Liver (tissue), 9 donors: ENCODE measurements around the gene ZNF550. TPM values are rescaled to one million over a fixed set of nuclear protein-coding genes. Genes with fewer than 3 reads are reported as not detected.

ENCODE experiments used
- DNase-seq: peaks from one replicate; pipeline ENCODE4 v3.0.0-alpha.2; 2017; ENCODE audit warnings: low spot score
- H3K27ac ChIP-seq, 2 donors: one replicate each; pipeline ENCODE4 v1.7.0; 2013; ENCODE audit warnings: inconsistent platforms in 2 of 2, low read length in 2 of 2, control low read depth in 1 of 2, low read depth in 1 of 2, mild to moderate bottlenecking in 1 of 2
- H3K27me3 ChIP-seq, 4 donors: one replicate each; pipeline versions ENCODE4 v1.6.1 to v1.7.0; 2013; ENCODE audit warnings: low read length in 3 of 4, inconsistent platforms in 1 of 4, mild to moderate bottlenecking in 1 of 4, moderate library complexity in 1 of 4; ENCODE audit not compliant: control insufficient read depth in 4 of 4, insufficient read depth in 4 of 4
- H3K36me3 ChIP-seq, 4 donors: one replicate each; pipeline versions ENCODE4 v1.6.1 to v1.7.0; 2013; ENCODE audit warnings: low read length in 3 of 4, mild to moderate bottlenecking in 3 of 4, low read depth in 1 of 4, moderate library complexity in 1 of 4; ENCODE audit not compliant: control insufficient read depth in 4 of 4, insufficient read depth in 3 of 4
- H3K4me1 ChIP-seq, 4 donors: one replicate each; pipeline versions ENCODE4 v1.6.1 to v1.7.0; 2013; ENCODE audit warnings: low read length in 3 of 4, mild to moderate bottlenecking in 3 of 4, moderate library complexity in 1 of 4; ENCODE audit not compliant: control insufficient read depth in 4 of 4, insufficient read depth in 4 of 4
- H3K4me3 ChIP-seq, 3 donors: one replicate each; pipeline versions ENCODE4 v1.6.1 to v1.7.0; 2013; ENCODE audit warnings: low read length in 3 of 3, control low read depth in 1 of 3, low read depth in 1 of 3, mild to moderate bottlenecking in 1 of 3
- H3K9ac ChIP-seq, 2 donors: one replicate each; pipeline ENCODE4 v1.7.0; 2013; ENCODE audit warnings: low read length in 2 of 2, mild to moderate bottlenecking in 2 of 2, moderate library complexity in 2 of 2, control low read depth in 1 of 2, low read depth in 1 of 2
- H3K9me3 ChIP-seq, 4 donors: one replicate each; pipeline versions ENCODE4 v1.6.1 to v1.7.0; 2013; ENCODE audit warnings: low read length in 3 of 4; ENCODE audit not compliant: control insufficient read depth in 4 of 4
- EGR1 ChIP-seq, 2 donors: IDR thresholded peaks; 2 replicates each; pipeline ENCODE4 v1.6.1; 2016 to 2018; ENCODE audit warnings: antibody characterized with exemption in 2 of 2, low read depth in 2 of 2
- FOXA1 ChIP-seq: IDR thresholded peaks from 2 replicates; pipeline ENCODE4 v1.6.1; 2016; ENCODE audit warnings: antibody characterized with exemption
- FOXA2 ChIP-seq: IDR thresholded peaks from 2 replicates; pipeline ENCODE4 v1.6.1; 2016; ENCODE audit warnings: antibody characterized with exemption
- GABPA ChIP-seq, 2 donors: IDR thresholded peaks in 1 of 2; conservative IDR thresholded peaks in 1 of 2; 2 replicates each; pipeline ENCODE4 v1.6.1; 2016; ENCODE audit warnings: antibody characterized with exemption in 2 of 2, mild to moderate bottlenecking in 1 of 2, moderate library complexity in 1 of 2
- HNF4A ChIP-seq, 2 donors: conservative IDR thresholded peaks; 2 replicates each; pipeline ENCODE4 v1.6.1; 2016; ENCODE audit warnings: antibody characterized with exemption in 2 of 2, mild to moderate bottlenecking in 2 of 2
- HNF4G ChIP-seq: IDR thresholded peaks from 2 replicates; pipeline ENCODE4 v1.6.1; 2016; ENCODE audit warnings: antibody characterized with exemption
- JUND ChIP-seq, 2 donors: IDR thresholded peaks; 2 replicates each; pipeline ENCODE4 v1.6.1; 2016; ENCODE audit warnings: antibody characterized with exemption in 2 of 2
- NR2F2 ChIP-seq: IDR thresholded peaks from 2 replicates; pipeline ENCODE4 v1.6.1; 2016; ENCODE audit warnings: antibody characterized with exemption
- RAD21 ChIP-seq, 2 donors: IDR thresholded peaks; 2 replicates each; pipeline ENCODE4 v1.6.1; 2016; ENCODE audit warnings: antibody characterized with exemption in 2 of 2, mild to moderate bottlenecking in 2 of 2
- REST ChIP-seq: IDR thresholded peaks from 2 replicates; pipeline ENCODE4 v1.6.1; 2016; ENCODE audit warnings: antibody characterized with exemption, mild to moderate bottlenecking
- RXRA ChIP-seq, 2 donors: IDR thresholded peaks; 2 replicates each; pipeline ENCODE4 v1.6.1; 2017 to 2018; ENCODE audit warnings: antibody characterized with exemption in 2 of 2, mild to moderate bottlenecking in 1 of 2
- SP1 ChIP-seq: IDR thresholded peaks from 2 replicates; pipeline ENCODE4 v1.6.1; 2018; ENCODE audit warnings: antibody characterized with exemption, mild to moderate bottlenecking
- TAF1 ChIP-seq: conservative IDR thresholded peaks from 2 replicates; pipeline ENCODE4 v1.6.1; 2016; ENCODE audit warnings: antibody characterized with exemption, mild to moderate bottlenecking
- YY1 ChIP-seq: IDR thresholded peaks from 2 replicates; pipeline ENCODE4 v1.6.1; 2016; ENCODE audit warnings: antibody characterized with exemption, mild to moderate bottlenecking
- WGBS: extraction: QIAGEN DNeasy Blood & Tissue Kit; methylation state at CpG from one replicate; pipeline ENCODE4 v1.1.7; 2013; 5-methylcytosine and 5-hydroxymethylcytosine counted together
- polyA plus RNA-seq, 2 donors: library from polyadenylated mRNA; stranded (reverse) in 1 of 2; unstranded in 1 of 2; fragments of 200-250 nt in 1 of 2; fragments of >200 nt in 1 of 2; fragmentation: Nextera tagmentation in 1 of 2; extraction: Ambion mirVana in 1 of 2; gene quantifications; one replicate each; pipeline versions ENCODE4 v1.2.1 to v1.2.3, GENCODE V29; 2013 to 2015
- total RNA-seq, 2 donors: library from RNA; depleted of rRNA; stranded (reverse); fragments of >200 nt; gene quantifications; one replicate each; pipeline ENCODE4 v1.2.3, GENCODE V29; 2014
- TF ChIP-seq, protein P1 (sequence below): fragments of 150-350 bp; IDR thresholded peaks from 2 replicates; pipeline ENCODE4 v1.5.1; 2017; ENCODE audit warnings: improper control_type of control experiment, low read depth, low read length; ENCODE audit not compliant: missing input control
- TF ChIP-seq, protein P2 (sequence below): IDR thresholded peaks from 2 replicates; pipeline ENCODE4 v1.6.1; 2016; ENCODE audit warnings: antibody characterized with exemption
- TF ChIP-seq, protein P3 (sequence below): IDR thresholded peaks from 2 replicates; pipeline ENCODE4 v1.6.1; 2016; ENCODE audit warnings: antibody characterized with exemption
- donor health status: healthy.
- donor health status: healthy.
- donor health status: healthy.
- donor health status: healthy.
- donor health status: healthy.

The ZNF550 gene
- total and polyA plus RNA-seq, 4 donors, result 0.96 to 4.8 (median 3.7) TPM

- peaks cover 0 to 3% (median 3%) of the 10 kb centered on the region in 4 donors for H3K4me1 ChIP-seq
- WGBS, result 6% methylated on average over 76 of the region's 76 CpGs
- peak within 1 kb of the TSS; percentile 51 to 68 (median 51) for H3K4me3 ChIP-seq
- H3K27me3 ChIP-seq, result peaks cover 0 to 4% (median 0%) of the 10 kb centered on the region in 4 donors
- H3K9ac ChIP-seq, result peak within 1 kb of the TSS in 1 of 2 donors; percentile 18
- H3K27ac ChIP-seq, result no peak within 1 kb of the TSS
- DNase-seq, result peak; percentile 86
- H3K9me3 ChIP-seq, result peaks cover 20 to 51% (median 39%) of the 10 kb centered on the region in 4 donors
- peaks cover 0 to 5% (median under 1%) of the 10 kb centered on the region in 4 donors for H3K36me3 ChIP-seq
- peak; percentile 45 for TF ChIP-seq YY1
- peak in 1 of 2 donors; percentile 8 for TF ChIP-seq RAD21 (IDR thresholded peaks at IDR 0.05)
- peak; percentile 83 to 94 for TF ChIP-seq GABPA (IDR thresholded peaks at IDR 0.05 in 1 of 2, conservative IDR thresholded peaks at IDR 0.05 in 1 of 2)
- no peak for TF ChIP-seq TAF1
- TF ChIP-seq, protein P1, sequence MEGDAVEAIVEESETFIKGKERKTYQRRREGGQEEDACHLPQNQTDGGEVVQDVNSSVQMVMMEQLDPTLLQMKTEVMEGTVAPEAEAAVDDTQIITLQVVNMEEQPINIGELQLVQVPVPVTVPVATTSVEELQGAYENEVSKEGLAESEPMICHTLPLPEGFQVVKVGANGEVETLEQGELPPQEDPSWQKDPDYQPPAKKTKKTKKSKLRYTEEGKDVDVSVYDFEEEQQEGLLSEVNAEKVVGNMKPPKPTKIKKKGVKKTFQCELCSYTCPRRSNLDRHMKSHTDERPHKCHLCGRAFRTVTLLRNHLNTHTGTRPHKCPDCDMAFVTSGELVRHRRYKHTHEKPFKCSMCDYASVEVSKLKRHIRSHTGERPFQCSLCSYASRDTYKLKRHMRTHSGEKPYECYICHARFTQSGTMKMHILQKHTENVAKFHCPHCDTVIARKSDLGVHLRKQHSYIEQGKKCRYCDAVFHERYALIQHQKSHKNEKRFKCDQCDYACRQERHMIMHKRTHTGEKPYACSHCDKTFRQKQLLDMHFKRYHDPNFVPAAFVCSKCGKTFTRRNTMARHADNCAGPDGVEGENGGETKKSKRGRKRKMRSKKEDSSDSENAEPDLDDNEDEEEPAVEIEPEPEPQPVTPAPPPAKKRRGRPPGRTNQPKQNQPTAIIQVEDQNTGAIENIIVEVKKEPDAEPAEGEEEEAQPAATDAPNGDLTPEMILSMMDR, result no peak
- no peak for TF ChIP-seq HNF4G
- TF ChIP-seq REST, result no peak
- TF ChIP-seq NR2F2, result peak; percentile 46
- TF ChIP-seq, protein P2, sequence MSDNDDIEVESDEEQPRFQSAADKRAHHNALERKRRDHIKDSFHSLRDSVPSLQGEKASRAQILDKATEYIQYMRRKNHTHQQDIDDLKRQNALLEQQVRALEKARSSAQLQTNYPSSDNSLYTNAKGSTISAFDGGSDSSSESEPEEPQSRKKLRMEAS, result peak; percentile 67
- TF ChIP-seq, protein P3, sequence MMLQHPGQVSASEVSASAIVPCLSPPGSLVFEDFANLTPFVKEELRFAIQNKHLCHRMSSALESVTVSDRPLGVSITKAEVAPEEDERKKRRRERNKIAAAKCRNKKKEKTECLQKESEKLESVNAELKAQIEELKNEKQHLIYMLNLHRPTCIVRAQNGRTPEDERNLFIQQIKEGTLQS, result no peak
- TF ChIP-seq FOXA1, result no peak
- no peak for TF ChIP-seq JUND (IDR thresholded peaks at IDR 0.05)
- TF ChIP-seq RXRA (IDR thresholded peaks at IDR 0.05), result no peak
- TF ChIP-seq HNF4A (conservative IDR thresholded peaks at IDR 0.05), result no peak
Measured at GRCh38 chr19:57583521-57584416, 24.1 kb upstream of the ZNF550 start, which contains the start of gene ZIK1. TSS of gene ZIK1 (plus strand) at chr19:57584145. CDS start at chr19:57584357, 212 bp downstream.

- Histone ChIP-seq H3K36me3 (no peaks in the 10 kb centered on the region), H3K9me3 (peaks cover 17 to 46% (median 33%) of the 10 kb centered on the region in 4 donors), H3K4me3 (peak overlapping the region in 2 of 3 donors; percentile 51 to 68), H3K27me3 (peaks cover 0 to 4% (median 0%) of the 10 kb centered on the region in 4 donors), H3K27ac (no peak overlapping the region), H3K9ac (no peak overlapping the region), H3K4me1 (peaks cover 2 to 6% (median 5%) of the 10 kb centered on the region in 4 donors)
- DNase-seq, result no peak
- WGBS, result 42% methylated on average over 21 of the region's 21 CpGs
- TF ChIP-seq, protein P1, result no peak
- TF ChIP-seq REST, result no peak
- TF ChIP-seq JUND (IDR thresholded peaks at IDR 0.05), result no peak
- TF ChIP-seq SP1, result no peak
- TF ChIP-seq HNF4G, result no peak
- TF ChIP-seq TAF1, result no peak
- no peak for TF ChIP-seq YY1
- no peak for TF ChIP-seq HNF4A (conservative IDR thresholded peaks at IDR 0.05)
- TF ChIP-seq GABPA (IDR thresholded peaks at IDR 0.05 in 1 of 2, conservative IDR thresholded peaks at IDR 0.05 in 1 of 2), result no peak
- TF ChIP-seq FOXA1, result no peak
- no peak for TF ChIP-seq FOXA2
- TF ChIP-seq, protein P2, result no peak
- TF ChIP-seq EGR1 (IDR thresholded peaks at IDR 0.05; ENCODE audit: low read depth in 2 of 2), result no peak
Measured at GRCh38 chr19:57583104-57583520, 23.4 kb upstream of the ZNF550 start.
